ENCODE data around the gene PFN1.

- TF ChIP-seq CTCF (IDR thresholded peaks at IDR 0.05; ENCODE audit: low read length) (no peak), EZH2 (IDR thresholded peaks at IDR 0.05; ENCODE audit: borderline replicate concordance, low read length) (no peak)
Observed at GRCh38 chr17:4965311-4965986, 17.1 kb upstream of the PFN1 start.

All from OCI-LY1 (cell line).